GM12878 (cell line): ENCODE measurements around the gene ABHD8. TPM values are rescaled to one million over a fixed set of nuclear protein-coding genes. Genes with fewer than 3 reads are reported as not detected.

Source experiments
- ATAC-seq: fragments of 200-7000 bp; cut with Tn5 transposase; 3 replicates; pipeline ENCODE4 v1.9.1; 2020; ENCODE audit warnings: mild to moderate bottlenecking, moderate library complexity
- BruUV-seq: library from RNA; stranded (reverse); fragments of 400-500 nt; replicated peaks from 2 replicates; lab custom pipeline; 2021; lab: Mats Ljungman, UMichigan
- CTCF ChIA-PET: fragments of 300-600 bp; sonication (Branson Sonifier 250); formaldehyde crosslinking; extraction: SDS; loops from one replicate; lab custom pipeline; 2021; ENCODE audit warnings: inconsistent platforms; lab: Yijun Ruan, JAX
- POLR2A ChIA-PET: fragments of 350-600 bp; formaldehyde crosslinking; extraction: SDS; loops from one replicate; lab custom pipeline; 2021; ENCODE audit warnings: inconsistent platforms; lab: Charles Lee
- RAD21 ChIA-PET: fragments of 300-600 bp; sonication (Branson Sonifier 250); formaldehyde crosslinking; loops from one replicate; lab custom pipeline; 2023; ENCODE audit warnings: antibody characterized with exemption; ENCODE audit not compliant: unreplicated experiment; lab: Charles Lee
- SMC1A ChIA-PET: fragments of 300-600 bp; sonication (Branson Sonifier 250); formaldehyde crosslinking; loops from one replicate; lab custom pipeline; 2023; ENCODE audit not compliant: unreplicated experiment, uncharacterized antibody; lab: Charles Lee
- DNase-seq: peaks from one replicate; pipeline ENCODE4 v3.0.0-alpha.2; 2011; ENCODE audit warnings: low read depth, low spot score
- FAIRE-seq: peaks from 3 replicates; lab custom pipeline; 2011; peaks lifted over from hg19 to GRCh38; lab: Jason Lieb, UNC
- H2AFZ ChIP-seq: 2 replicates; pipeline ENCODE4 v1.6.0; 2011; ENCODE audit warnings: low read depth, low read length, control low read depth; ENCODE audit not compliant: control insufficient read depth
- H3K27ac ChIP-seq: 2 replicates; pipeline ENCODE4 v1.5.1; 2011; ENCODE audit warnings: control low read depth; ENCODE audit not compliant: control insufficient read depth, insufficient read depth
- H3K27me3 ChIP-seq, 2 experiments: replicated peaks in 1 of 2; 2 replicates each; pipeline versions ENCODE4 v1.6.0 to v1.6.1; 2011; ENCODE audit warnings: low read length in 1 of 2; ENCODE audit not compliant: control insufficient read depth in 2 of 2, insufficient read depth in 2 of 2
- H3K36me3 ChIP-seq, 2 experiments: 2 replicates each; pipeline ENCODE4 v1.5.1; 2011; ENCODE audit warnings: low read length in 1 of 2; ENCODE audit not compliant: control insufficient read depth in 2 of 2, insufficient read depth in 2 of 2
- H3K4me1 ChIP-seq: 2 replicates; pipeline ENCODE4 v1.6.1; 2011; ENCODE audit warnings: mild to moderate bottlenecking, low read length, moderate library complexity, mixed read lengths; ENCODE audit not compliant: control insufficient read depth, insufficient read depth
- H3K4me2 ChIP-seq: 2 replicates; pipeline ENCODE4 v1.6.0; 2011; ENCODE audit warnings: control low read depth; ENCODE audit not compliant: control insufficient read depth, insufficient read depth
- H3K4me3 ChIP-seq: fragments of 200-600 bp; sonication (generic); 2 replicates; pipeline ENCODE4 v1.5.1; 2016
- H3K79me2 ChIP-seq: 2 replicates; pipeline ENCODE4 v1.6.0; 2011; ENCODE audit warnings: low read length; ENCODE audit not compliant: control insufficient read depth, insufficient read depth
- H3K9ac ChIP-seq: 2 replicates; pipeline ENCODE4 v1.8.0; 2011; ENCODE audit warnings: low read length, control low read depth, mixed read lengths; ENCODE audit not compliant: control insufficient read depth, insufficient read depth
- H3K9me3 ChIP-seq: replicated peaks from 3 replicates; pipeline ENCODE4 v1.5.1; 2011; ENCODE audit warnings: mild to moderate bottlenecking, low read length; ENCODE audit not compliant: control insufficient read depth, insufficient read depth
- H4K20me1 ChIP-seq: 2 replicates; pipeline ENCODE4 v1.6.0; 2011; ENCODE audit not compliant: control insufficient read depth, insufficient read depth
- BMI1 ChIP-seq: fragments of 450-650 bp; IDR thresholded peaks from 2 replicates; pipeline ENCODE4 v1.6.1; 2016; ENCODE audit warnings: mild to moderate bottlenecking, moderate library complexity, borderline replicate concordance
- CEBPZ ChIP-seq: fragments of 150-350 bp; IDR thresholded peaks from 2 replicates; pipeline ENCODE4 v1.6.1; 2016; ENCODE audit warnings: low read depth, low read length
- CHD2 ChIP-seq: IDR thresholded peaks from 2 replicates; pipeline ENCODE4 v1.6.1; 2011; ENCODE audit warnings: low read depth, low read length, improper control_type of control experiment, borderline replicate concordance
- CHD4 ChIP-seq: fragments of 200-600 bp; sonication (generic); IDR thresholded peaks from 2 replicates; pipeline ENCODE4 v1.6.1; 2016; ENCODE audit warnings: mild to moderate bottlenecking
- ESRRA ChIP-seq: IDR thresholded peaks from 2 replicates; pipeline ENCODE4 v1.6.1; 2012; ENCODE audit warnings: mild to moderate bottlenecking, low read length, improper control_type of control experiment
- NR2F1 ChIP-seq: fragments of 450-650 bp; conservative IDR thresholded peaks from 2 replicates; pipeline ENCODE4 v1.6.1; 2017; ENCODE audit warnings: mild to moderate bottlenecking
- STAT1 ChIP-seq: fragments of 450-650 bp; conservative IDR thresholded peaks from 2 replicates; pipeline ENCODE4 v1.6.1; 2014; ENCODE audit warnings: antibody characterized with exemption, mild to moderate bottlenecking
- TARDBP ChIP-seq: IDR thresholded peaks from 2 replicates; pipeline ENCODE4 v1.6.1; 2016; ENCODE audit warnings: borderline replicate concordance
- WGBS: methylation state at CpG from one replicate; pipeline ENCODE4 v1.1.6; 2016; ENCODE audit warnings: low lambda C conversion rate; ENCODE audit not compliant: insufficient replicate concordance, insufficient coverage; ENCODE audit errors: missing lambda C conversion rate; 5-methylcytosine and 5-hydroxymethylcytosine counted together
- in situ Hi-C: fragments of 300-500 bp; cut with MboI; formaldehyde crosslinking; loops from 9 replicates; pipeline ENCODE4 v1.14.3; 2018; ENCODE audit warnings: mixed read lengths
- intact Hi-C: fragments of 100-400 bp; cut with micrococcal nuclease; formaldehyde crosslinking; loops from one replicate; pipeline ENCODE4 v1.14.2; 2022; ENCODE audit not compliant: unreplicated experiment
- polyA plus RNA-seq, 11 experiments: library from polyadenylated mRNA; depleted of rRNA in 4 of 11; unstranded in 6 of 11; stranded (reverse) in 5 of 11; fragments of >200 nt; fragmentation: Nextera tagmentation in 4 of 11; fragmentation: Illumina TruSeq in 1 of 11; extraction: Ambion mirVana in 4 of 11; extraction: Trizol in 1 of 11; gene quantifications; 1 replicate in 1 of 11; 2 replicates in 10 of 11; pipeline versions ENCODE4 v1.2.1 to v1.2.3, GENCODE V29; 2011 to 2016; ENCODE audit warnings: inconsistent platforms in 2 of 11, missing spikeins in 2 of 11, low read depth in 1 of 11
- total RNA-seq, 4 experiments: library from RNA; depleted of rRNA in 3 of 4; stranded (reverse); fragments of >200 nt in 3 of 4; fragmentation: Illumina TruSeq in 1 of 4; extraction: Trizol in 1 of 4; gene quantifications; 2 replicates each; pipeline versions ENCODE4 v1.2.1 to v1.2.3, GENCODE V29; 2013 to 2021

Gene ABHD8
- total and polyA plus RNA-seq, 10 of the 15 experiments (the other 5 are each of a cell fraction or from before 2014, with no cell fraction given): 0.03 to 12.5 (median 6.0) TPM

GRCh38 chr19:17296976-17297375, 6.2 kb downstream of the ABHD8 start:
- FAIRE-seq: no peak
- ATAC-seq: no peak
- Histone ChIP-seq H3K27ac (no peak overlapping the region), H2AFZ (no peak overlapping the region), H3K4me2 (no peak overlapping the region), H3K9ac (no peak overlapping the region), H3K9me3 (no peaks in the 10 kb centered on the region; the same call in 1 of the 3 replicates), H3K36me3 (no peaks in the 10 kb centered on the region), H3K4me3 (no peak overlapping the region), H3K27me3 (no peaks in the 10 kb centered on the region), H4K20me1 (no peaks in the 10 kb centered on the region)
- DNase-seq: no peak
- BruUV-seq: no TSS peak
- ChIA-PET SMC1A (interaction anchor here (0.8 kb wide), 1 partner anchor 94 kb away, joined by 3 read pairs; no protein-coding TSS in a partner anchor), CTCF (interaction anchor here (0.6 to 1.8 kb wide), 2 partner anchors 8 to 70 kb away, joined by 3 to 8 read pairs; partner anchors contain the start of gene MRPL34), RAD21 (interaction anchor here (0.8 to 1.1 kb wide), 2 partner anchors 8 to 12 kb away, joined by 3 to 4 read pairs; partner anchors contain the start of genes DDA1 and MRPL34)
- in situ Hi-C loops: no loop called here
- intact Hi-C loops: no loop called here
- TF ChIP-seq CHD4: no peak
- no peak for TF ChIP-seq CHD2
- no peak for TF ChIP-seq STAT1
- no peak for TF ChIP-seq CEBPZ
- TF ChIP-seq ESRRA: no peak
- TF ChIP-seq BMI1: no peak
- no peak for TF ChIP-seq NR2F1
- no peak for TF ChIP-seq TARDBP
- TF ChIP-seq, all 136 proteins: peak for 0
- POLR2A ChIA-PET: interaction anchor here (0.6 to 0.8 kb wide), 2 partner anchors 12 to 50 kb away, joined by 3 read pairs; partner anchors contain the start of gene DDA1
- no peaks in the 10 kb centered on the region; the same call in 1 of the 2 replicates for H3K79me2 ChIP-seq
- 85% methylated on average over 6 of the region's 6 CpGs for WGBS
- H3K4me1 ChIP-seq: peaks cover 5% of the 10 kb centered on the region
